Measurements from ENCODE around the gene C6orf52.
A peak's percentile ranks its signal among the peaks of the same experiment; 100 is the strongest.
"Not testable (repeated sequence)": the region's sequence is repeated elsewhere in the genome, so short reads cannot be mapped to it uniquely, and the experiment has no call there.

The C6orf52 gene

GRCh38 chr6:10694302-10695085 lies at the start of gene C6orf52, which contains the start of gene PAK1IP1:
C6orf52 (minus strand) TSS chr6:10694616; CDS start chr6:10687550, 7,066 bp downstream.
PAK1IP1 (plus strand) TSS chr6:10694972; CDS start chr6:10694986, 14 bp downstream.
- H3K4me1 ChIP-seq (ENCODE audit: control insufficient read depth, insufficient read depth, low read length), result peaks cover 14% of the 10 kb centered on the region
- no peaks in the 10 kb centered on the region for H3K27me3 ChIP-seq (ENCODE audit: control insufficient read depth, insufficient read depth, low read length)
- H3K36me3 ChIP-seq (ENCODE audit: control insufficient read depth, insufficient read depth, low read length), result peaks cover 4% of the 10 kb centered on the region
- peak within 1 kb of the TSS; percentile 98 for H3K27ac ChIP-seq (ENCODE audit: low read depth, low read length)
- peak within 1 kb of the TSS; percentile 100 for H3K4me3 ChIP-seq (ENCODE audit: low read length)
- H3K9ac ChIP-seq (ENCODE audit: low read length), result peak within 1 kb of the TSS; percentile 99

- H3K27me3 ChIP-seq (ENCODE audit: control insufficient read depth, insufficient read depth, low read length), result no peaks in the 10 kb centered on the region
- H3K27ac ChIP-seq (ENCODE audit: low read depth, low read length), result no peak overlapping the region
- H3K36me3 ChIP-seq (ENCODE audit: control insufficient read depth, insufficient read depth, low read length), result no peaks in the 10 kb centered on the region
- H3K9ac ChIP-seq (ENCODE audit: low read length), result no peak overlapping the region
- H3K4me1 ChIP-seq (ENCODE audit: control insufficient read depth, insufficient read depth, low read length), result peaks cover 4% of the 10 kb centered on the region
- no peak overlapping the region for H3K4me3 ChIP-seq (ENCODE audit: low read length)
These were observed 49.1 kb upstream of the C6orf52 start for GRCh38 chr6:10743515-10743914.

DNA sequence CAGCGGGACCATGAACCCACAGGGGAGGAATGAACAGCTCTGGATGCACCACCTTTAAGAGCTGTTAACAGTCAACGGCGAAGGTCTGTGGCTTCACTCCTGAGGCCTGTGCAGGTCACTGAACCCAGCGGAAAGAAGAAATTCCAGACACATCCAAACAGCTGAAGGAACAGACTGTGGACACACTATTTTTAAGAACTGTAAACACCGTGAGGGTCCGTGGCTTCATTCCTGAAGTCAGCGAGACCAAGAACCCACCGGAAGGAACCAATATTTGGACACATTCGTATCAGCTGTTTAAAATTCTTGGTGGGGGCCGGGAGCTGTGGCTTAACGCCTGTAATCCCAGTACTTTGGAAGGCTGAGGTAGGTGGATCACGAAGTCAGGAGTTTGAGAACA lies 47.8 kb upstream of the C6orf52 start:
- H3K4me3 ChIP-seq (ENCODE audit: low read length), result no peak overlapping the region
- no peaks in the 10 kb centered on the region for H3K36me3 ChIP-seq (ENCODE audit: control insufficient read depth, insufficient read depth, low read length)
- no peak overlapping the region for H3K9ac ChIP-seq (ENCODE audit: low read length)
- no peaks in the 10 kb centered on the region for H3K4me1 ChIP-seq (ENCODE audit: control insufficient read depth, insufficient read depth, low read length)
- H3K27ac ChIP-seq (ENCODE audit: low read depth, low read length), result no peak overlapping the region
- H3K27me3 ChIP-seq (ENCODE audit: control insufficient read depth, insufficient read depth, low read length), result no peaks in the 10 kb centered on the region

DNA sequence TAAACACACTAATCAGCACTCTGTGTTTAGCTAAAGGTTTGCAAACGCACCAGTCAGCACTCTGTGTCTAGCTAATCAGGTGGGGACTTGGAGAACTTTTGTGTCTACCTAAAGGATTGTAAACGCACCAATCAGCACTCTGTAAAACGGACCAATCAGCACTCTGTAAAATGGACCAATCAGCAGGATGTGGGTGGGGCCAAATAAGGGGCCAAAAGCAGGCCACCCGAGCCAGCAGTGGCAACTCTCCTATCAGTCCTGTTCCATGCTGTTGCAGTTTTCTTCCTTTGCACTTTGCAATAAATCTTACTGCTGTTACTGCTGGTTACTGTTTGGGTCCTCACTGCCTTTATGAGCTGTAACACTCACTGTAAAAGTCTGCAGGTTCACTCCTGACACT lies 47.2 kb upstream of the C6orf52 start:
- not testable (repeated sequence) for H3K27ac ChIP-seq (ENCODE audit: low read depth, low read length); H3K27me3 ChIP-seq (ENCODE audit: control insufficient read depth, insufficient read depth, low read length); H3K4me3 ChIP-seq (ENCODE audit: low read length); H3K4me1 ChIP-seq (ENCODE audit: control insufficient read depth, insufficient read depth, low read length); H3K9ac ChIP-seq (ENCODE audit: low read length); H3K36me3 ChIP-seq (ENCODE audit: control insufficient read depth, insufficient read depth, low read length)

GRCh38 chr6:10740061-10740460 lies 45.6 kb upstream of the C6orf52 start:
- H3K27ac ChIP-seq (ENCODE audit: low read depth, low read length), result no peak overlapping the region
- H3K36me3 ChIP-seq (ENCODE audit: control insufficient read depth, insufficient read depth, low read length), result no peaks in the 10 kb centered on the region
- no peaks in the 10 kb centered on the region for H3K27me3 ChIP-seq (ENCODE audit: control insufficient read depth, insufficient read depth, low read length)
- no peak overlapping the region for H3K4me3 ChIP-seq (ENCODE audit: low read length)
- no peaks in the 10 kb centered on the region for H3K4me1 ChIP-seq (ENCODE audit: control insufficient read depth, insufficient read depth, low read length)
- H3K9ac ChIP-seq (ENCODE audit: low read length), result no peak overlapping the region

GRCh38 chr6:10736731-10737130 lies 42.3 kb upstream of the C6orf52 start:
- Histone ChIP-seq H3K36me3 (ENCODE audit: control insufficient read depth, insufficient read depth, low read length) (peaks cover 2% of the 10 kb centered on the region), H3K27me3 (ENCODE audit: control insufficient read depth, insufficient read depth, low read length) (no peaks in the 10 kb centered on the region), H3K9ac (ENCODE audit: low read length) (no peak overlapping the region), H3K27ac (ENCODE audit: low read depth, low read length) (no peak overlapping the region), H3K4me1 (ENCODE audit: control insufficient read depth, insufficient read depth, low read length) (no peaks in the 10 kb centered on the region), H3K4me3 (ENCODE audit: low read length) (no peak overlapping the region)

GRCh38 chr6:10733863-10734262 lies 39.4 kb upstream of the C6orf52 start:
- no peak overlapping the region for H3K27ac ChIP-seq (ENCODE audit: low read depth, low read length)
- no peaks in the 10 kb centered on the region for H3K4me1 ChIP-seq (ENCODE audit: control insufficient read depth, insufficient read depth, low read length)
- no peak overlapping the region for H3K9ac ChIP-seq (ENCODE audit: low read length)
- no peaks in the 10 kb centered on the region for H3K27me3 ChIP-seq (ENCODE audit: control insufficient read depth, insufficient read depth, low read length)
- peaks cover 8% of the 10 kb centered on the region for H3K36me3 ChIP-seq (ENCODE audit: control insufficient read depth, insufficient read depth, low read length)
- H3K4me3 ChIP-seq (ENCODE audit: low read length), result no peak overlapping the region

- Histone ChIP-seq H3K27ac (ENCODE audit: low read depth, low read length) (peak overlapping the region; percentile 28), H3K4me3 (ENCODE audit: low read length) (no peak overlapping the region), H3K9ac (ENCODE audit: low read length) (no peak overlapping the region), H3K27me3 (ENCODE audit: control insufficient read depth, insufficient read depth, low read length) (no peaks in the 10 kb centered on the region), H3K4me1 (ENCODE audit: control insufficient read depth, insufficient read depth, low read length) (no peaks in the 10 kb centered on the region), H3K36me3 (ENCODE audit: control insufficient read depth, insufficient read depth, low read length) (peaks cover 11% of the 10 kb centered on the region)
These were observed 38.8 kb upstream of the C6orf52 start for GRCh38 chr6:10733151-10733715.

- Histone ChIP-seq H3K4me3 (ENCODE audit: low read length) (no peak overlapping the region), H3K36me3 (ENCODE audit: control insufficient read depth, insufficient read depth, low read length) (peaks cover 17% of the 10 kb centered on the region), H3K27ac (ENCODE audit: low read depth, low read length) (no peak overlapping the region), H3K9ac (ENCODE audit: low read length) (no peak overlapping the region), H3K4me1 (ENCODE audit: control insufficient read depth, insufficient read depth, low read length) (no peaks in the 10 kb centered on the region), H3K27me3 (ENCODE audit: control insufficient read depth, insufficient read depth, low read length) (no peaks in the 10 kb centered on the region)
These were observed 35.8 kb upstream of the C6orf52 start for GRCh38 chr6:10730254-10730653.

- Histone ChIP-seq H3K9ac (ENCODE audit: low read length) (no peak overlapping the region), H3K27ac (ENCODE audit: low read depth, low read length) (no peak overlapping the region), H3K4me1 (ENCODE audit: control insufficient read depth, insufficient read depth, low read length) (peaks cover 14% of the 10 kb centered on the region), H3K36me3 (ENCODE audit: control insufficient read depth, insufficient read depth, low read length) (peaks cover 18% of the 10 kb centered on the region), H3K4me3 (ENCODE audit: low read length) (no peak overlapping the region), H3K27me3 (ENCODE audit: control insufficient read depth, insufficient read depth, low read length) (no peaks in the 10 kb centered on the region)
These were observed 31.3 kb upstream of the C6orf52 start for GRCh38 chr6:10725716-10726115.

DNA sequence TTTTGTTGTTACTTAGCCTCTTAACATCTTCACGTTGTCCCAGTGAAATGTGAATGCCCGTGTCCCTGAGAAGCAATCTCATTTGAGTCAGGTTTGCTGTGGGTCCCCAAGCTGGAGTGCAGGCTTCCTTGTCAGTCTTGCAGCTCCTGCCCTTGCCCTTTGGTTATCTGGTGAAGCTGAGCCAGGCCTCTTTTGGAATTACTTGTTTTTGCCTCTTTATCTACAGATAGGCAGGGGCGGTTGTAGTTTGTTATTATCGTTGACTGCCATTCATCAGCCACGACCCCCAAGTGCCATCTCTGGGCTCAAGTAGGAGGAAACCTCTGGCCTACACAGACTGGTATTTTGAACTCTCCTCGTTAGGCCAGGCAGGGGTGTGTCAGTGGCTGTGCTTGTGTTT lies 30.6 kb upstream of the C6orf52 start:
- peaks cover 14% of the 10 kb centered on the region for H3K4me1 ChIP-seq (ENCODE audit: control insufficient read depth, insufficient read depth, low read length)
- peaks cover 12% of the 10 kb centered on the region for H3K36me3 ChIP-seq (ENCODE audit: control insufficient read depth, insufficient read depth, low read length)
- no peak overlapping the region for H3K4me3 ChIP-seq (ENCODE audit: low read length)
- H3K27me3 ChIP-seq (ENCODE audit: control insufficient read depth, insufficient read depth, low read length), result no peaks in the 10 kb centered on the region
- no peak overlapping the region for H3K27ac ChIP-seq (ENCODE audit: low read depth, low read length)
- H3K9ac ChIP-seq (ENCODE audit: low read length), result no peak overlapping the region

- H3K9ac ChIP-seq (ENCODE audit: low read length), result peak overlapping the region; percentile 50
- peak overlapping the region; percentile 86 for H3K4me3 ChIP-seq (ENCODE audit: low read length)
- peaks cover 12% of the 10 kb centered on the region for H3K36me3 ChIP-seq (ENCODE audit: control insufficient read depth, insufficient read depth, low read length)
- H3K27ac ChIP-seq (ENCODE audit: low read depth, low read length), result peak overlapping the region; percentile 72
- peaks cover 14% of the 10 kb centered on the region for H3K4me1 ChIP-seq (ENCODE audit: control insufficient read depth, insufficient read depth, low read length)
- H3K27me3 ChIP-seq (ENCODE audit: control insufficient read depth, insufficient read depth, low read length), result no peaks in the 10 kb centered on the region
These were observed 29.1 kb upstream of the C6orf52 start for GRCh38 chr6:10723567-10723881.
